LNCaP clone FGC (cell line): ENCODE measurements around the gene USF2.

ENCODE experiments used
- DNase-seq: peaks from one replicate; pipeline ENCODE4 v3.0.0-alpha.2; 2011; ENCODE audit warnings: low read depth
- H3K4me3 ChIP-seq: 2 replicates; pipeline ENCODE4 v1.5.1; 2011; ENCODE audit warnings: mild to moderate bottlenecking, low read depth, low read length, control low read depth
- CTCF ChIP-seq: IDR thresholded peaks from 2 replicates; pipeline ENCODE4 v1.5.1; 2012; ENCODE audit warnings: mild to moderate bottlenecking; ENCODE audit not compliant: control insufficient read depth, insufficient read depth; ENCODE audit errors: extremely low read depth

The USF2 gene

GRCh38 chr19:35223862-35224505 is 44.8 kb upstream of the USF2 start:
- TF ChIP-seq CTCF, result no peak
- H3K4me3 ChIP-seq, result no peak overlapping the region
- DNase-seq, result no peak

GRCh38 chr19:35224681-35225571 is 43.8 kb upstream of the USF2 start:
- TF ChIP-seq CTCF, result no peak

GRCh38 chr19:35225951-35226350 is 42.8 kb upstream of the USF2 start:
- DNase-seq, result no peak
- no peak overlapping the region for H3K4me3 ChIP-seq
- no peak for TF ChIP-seq CTCF

More at GRCh38 chr19:35224681-35225571, 43.8 kb upstream of the USF2 start:
- H3K4me3 ChIP-seq, result no peak overlapping the region
- DNase-seq, result no peak

GRCh38 chr19:35226748-35227147 is 42.0 kb upstream of the USF2 start:
- no peak for TF ChIP-seq CTCF
- H3K4me3 ChIP-seq, result no peak overlapping the region
- no peak for DNase-seq

- TF ChIP-seq CTCF, result no peak
- no peak within 1 kb of the TSS for H3K4me3 ChIP-seq
- no peak for DNase-seq
Measured at GRCh38 chr19:35228177-35228930, 40.4 kb upstream of the USF2 start, which contains the start of gene FAM187B. Gene FAM187B, minus strand, starts transcription at chr19:35228739. Its CDS starts 59 bp downstream, at chr19:35228680.

GRCh38 chr19:35229601-35230000 is 39.2 kb upstream of the USF2 start:
- H3K4me3 ChIP-seq, result no peak overlapping the region
- no peak for DNase-seq
- TF ChIP-seq CTCF, result no peak
